K562 (cell line): Measurements from ENCODE around the gene EXOC6. TPM values are rescaled to one million over a fixed set of nuclear protein-coding genes. Genes with fewer than 3 reads are reported as not detected.

Experiments
- ATAC-seq: fragments of 200-7000 bp; cut with Tn5 transposase; 3 replicates; pipeline ENCODE4 v1.9.1; 2020; ENCODE audit warnings: moderate library complexity
- BruUV-seq: library from RNA; stranded (reverse); fragments of 400-500 nt; replicated peaks from 2 replicates; lab custom pipeline; 2021; lab: Mats Ljungman, UMichigan
- CTCF ChIA-PET: fragments of 300-600 bp; formaldehyde crosslinking; extraction: SDS; loops from one replicate; lab custom pipeline; 2021; ENCODE audit warnings: low intra/inter-chr PET ratio; lab: Yijun Ruan, JAX
- POLR2A ChIA-PET: fragments of 300-600, 350-650 bp; sonication (Branson Sonifier 250); formaldehyde crosslinking; extraction: SDS; loops from one replicate; lab custom pipeline; 2021; ENCODE audit warnings: antibody characterized with exemption, inconsistent platforms; lab: Yijun Ruan, JAX
- DNase-seq, 4 experiments: peaks; one replicate each; pipeline versions ENCODE4 v3.0.0 to v3.0.0-alpha.2; 2011 to 2018; ENCODE audit warnings: low spot score in 3 of 4, mixed read lengths in 3 of 4; ENCODE audit errors: extremely low read depth in 1 of 4
- FAIRE-seq: peaks from 2 replicates; lab custom pipeline; 2011; peaks lifted over from hg19 to GRCh38; lab: Jason Lieb, UNC
- H2AFZ ChIP-seq: 2 replicates; pipeline ENCODE4 v1.6.0; 2011; ENCODE audit warnings: low read depth, low read length, control low read depth, inconsistent platforms
- H3K27ac ChIP-seq: fragments of 200-600 bp; 3 replicates; pipeline ENCODE4 v1.8.0; 2011; ENCODE audit warnings: low read depth, mild to moderate bottlenecking, control low read depth, inconsistent platforms, low read length, moderate library complexity, mixed read lengths; ENCODE audit errors: extremely low read depth
- H3K27me3 ChIP-seq, 2 experiments: fragments of 300-600 bp in 1 of 2; 2 replicates in 1 of 2; 3 replicates in 1 of 2; pipeline versions ENCODE4 v1.6.0 to v1.8.0; 2011; ENCODE audit warnings: inconsistent platforms in 2 of 2, low read length in 2 of 2, mild to moderate bottlenecking in 1 of 2, mixed read lengths in 1 of 2, moderate library complexity in 1 of 2; ENCODE audit not compliant: control insufficient read depth in 2 of 2, insufficient read depth in 2 of 2
- H3K36me3 ChIP-seq: fragments of 300-600 bp; 3 replicates; pipeline ENCODE4 v1.8.0; 2011; ENCODE audit warnings: mild to moderate bottlenecking, low read length, inconsistent platforms; ENCODE audit not compliant: control insufficient read depth, insufficient read depth
- H3K4me1 ChIP-seq, 2 experiments: fragments of 200-600 bp in 1 of 2; replicated peaks in 1 of 2; 2 replicates in 1 of 2; 3 replicates in 1 of 2; pipeline versions ENCODE4 v1.5.1 to v1.8.0; 2011; ENCODE audit warnings: inconsistent platforms in 2 of 2, low read length in 2 of 2, mild to moderate bottlenecking in 1 of 2, mixed read lengths in 1 of 2, moderate library complexity in 1 of 2; ENCODE audit not compliant: control insufficient read depth in 2 of 2, insufficient read depth in 2 of 2
- H3K4me2 ChIP-seq: 2 replicates; pipeline ENCODE4 v1.6.1; 2011; ENCODE audit warnings: low read length, control low read depth, inconsistent platforms, mixed read lengths; ENCODE audit not compliant: insufficient read depth
- H3K4me3 ChIP-seq: fragments of 200-600 bp; sonication (generic), shearing (Covaris generic); 2 replicates; pipeline ENCODE4 v1.5.1; 2016; ENCODE audit warnings: control low read depth, inconsistent platforms
- H3K79me2 ChIP-seq: fragments of 200-600 bp; 3 replicates; pipeline ENCODE4 v1.8.0; 2011; ENCODE audit warnings: low read length, inconsistent platforms; ENCODE audit not compliant: control insufficient read depth, insufficient read depth
- H3K9ac ChIP-seq, 2 experiments: 2 replicates each; pipeline versions ENCODE4 v1.6.0 to v1.6.1; 2011; ENCODE audit warnings: low read depth in 2 of 2, low read length in 2 of 2, control low read depth in 1 of 2, inconsistent platforms in 1 of 2, mild to moderate bottlenecking in 1 of 2, mixed read lengths in 1 of 2; ENCODE audit not compliant: insufficient read depth in 1 of 2
- H3K9me1 ChIP-seq: one replicate; pipeline ENCODE4 v1.6.0; 2011; ENCODE audit warnings: inconsistent platforms, mild to moderate bottlenecking, low read length, moderate library complexity; ENCODE audit not compliant: control insufficient read depth, insufficient read depth
- H3K9me3 ChIP-seq: replicated peaks from 2 replicates; pipeline ENCODE4 v1.5.1; 2011; ENCODE audit warnings: low read depth, low read length, inconsistent platforms; ENCODE audit not compliant: control insufficient read depth, insufficient read depth
- H4K20me1 ChIP-seq: replicated peaks from 2 replicates; pipeline ENCODE4 v1.6.1; 2011; ENCODE audit warnings: low read length, inconsistent platforms, mixed read lengths; ENCODE audit not compliant: control insufficient read depth, insufficient read depth
- ARID1B ChIP-seq: fragments of 450-650 bp; IDR thresholded peaks from 2 replicates; pipeline ENCODE4 v1.6.1; 2016; ENCODE audit warnings: antibody characterized with exemption, mild to moderate bottlenecking, inconsistent platforms
- CEBPB ChIP-seq: fragments of 450-650 bp; IDR thresholded peaks from 2 replicates; pipeline ENCODE4 v1.6.1; 2016; ENCODE audit warnings: missing genetic modification characterization, missing compliant biosample characterization
- DLX4 ChIP-seq: fragments of 250-450 bp; sonication (Bioruptor Pico); IDR thresholded peaks from 2 replicates; pipeline ENCODE4 v1.6.1; 2021; ENCODE audit warnings: mild to moderate bottlenecking
- PRDM10 ChIP-seq: fragments of 450-650 bp; IDR thresholded peaks from 2 replicates; pipeline ENCODE4 v1.6.1; 2018; ENCODE audit not compliant: partially characterized antibody
- SAFB2 ChIP-seq: fragments of 200-400 bp; formaldehyde crosslinking; IDR thresholded peaks from 2 replicates; pipeline ENCODE4 v1.6.1; 2018; ENCODE audit warnings: borderline replicate concordance, low read length, low read depth, moderate library complexity; ENCODE audit not compliant: severe bottlenecking
- SIN3A ChIP-seq, 2 experiments: fragments of 150-350 bp in 1 of 2; IDR thresholded peaks; 2 replicates each; pipeline ENCODE4 v1.6.1; 2011 to 2016; ENCODE audit warnings: borderline replicate concordance in 2 of 2, low read depth in 2 of 2, low read length in 2 of 2, mild to moderate bottlenecking in 2 of 2, moderate library complexity in 2 of 2; ENCODE audit not compliant: control insufficient read depth in 1 of 2
- ZBTB11 ChIP-seq, 3 experiments: fragments of 200-800 bp in 1 of 3; fragments of 250-450 bp in 1 of 3; fragments of 450-650 bp in 1 of 3; sonication (Bioruptor Pico) in 1 of 3; sonication (Bioruptor generic) in 1 of 3; formaldehyde crosslinking in 1 of 3; IDR thresholded peaks; 2 replicates each; pipeline versions ENCODE4 v1.6.1 to v1.8.0; 2016 to 2022; ENCODE audit warnings: mild to moderate bottlenecking in 2 of 3, missing genetic modification characterization in 2 of 3, missing compliant biosample characterization in 1 of 3, moderate library complexity in 1 of 3
- ZNF212 ChIP-seq: fragments of 450-650 bp; formaldehyde crosslinking; IDR thresholded peaks from 2 replicates; pipeline ENCODE4 v1.4.0; 2020; ENCODE audit warnings: mild to moderate bottlenecking
- ZNF445 ChIP-seq: fragments of 250-450 bp; sonication (Bioruptor Pico); IDR thresholded peaks from 2 replicates; pipeline ENCODE4 v1.4.0; 2020; ENCODE audit warnings: low read depth, mild to moderate bottlenecking, moderate library complexity
- WGBS: fragments of 100-300 bp; shearing (Covaris generic); methylation state at CpG from one replicate; pipeline ENCODE4 v1.1.6; 2016; ENCODE audit warnings: low coverage, mixed read lengths; ENCODE audit not compliant: insufficient coverage; ENCODE audit errors: missing lambda C conversion rate; 5-methylcytosine and 5-hydroxymethylcytosine counted together
- in situ Hi-C: fragments of 300-500 bp; cut with MboI; formaldehyde crosslinking; loops from 4 replicates; pipeline ENCODE4 v1.15.0; 2018; ENCODE audit warnings: inconsistent platforms, mixed read lengths
- intact Hi-C: fragments of 100-400 bp; cut with micrococcal nuclease; formaldehyde crosslinking; loops from 2 replicates; pipeline ENCODE4 v1.14.2; 2022
- polyA plus RNA-seq, 8 experiments: library from polyadenylated mRNA; depleted of rRNA in 4 of 8; stranded (reverse) in 5 of 8; unstranded in 3 of 8; fragments of >200 nt; fragmentation: Nextera tagmentation in 2 of 8; fragmentation: Illumina TruSeq in 1 of 8; extraction: Ambion mirVana in 2 of 8; extraction: Trizol in 1 of 8; gene quantifications; 2 replicates each; pipeline versions ENCODE4 v1.2.1 to v1.2.3, GENCODE V29; 2011 to 2014; ENCODE audit warnings: inconsistent platforms in 1 of 8, missing spikeins in 1 of 8
- total RNA-seq, 7 experiments: library from RNA; depleted of rRNA in 6 of 7; stranded (reverse); fragments of >200 nt in 6 of 7; fragmentation: Illumina TruSeq in 2 of 7; extraction: Trizol in 2 of 7; gene quantifications; 2 replicates each; pipeline versions ENCODE4 v1.2.1 to v1.2.3, GENCODE V29; 2011 to 2021; ENCODE audit warnings: low replicate concordance in 1 of 7

The EXOC6 gene
- total and polyA plus RNA-seq, 9 of the 15 experiments (the other 6 are each of a cell fraction or from before 2014, with no cell fraction given), result 13.9 to 42.8 (median 24.9) TPM

- in situ Hi-C loops, result no loop called here
- no TSS peak for BruUV-seq
- Histone ChIP-seq H3K4me2 (peak overlapping the region; percentile 59), H3K4me3 (no peak overlapping the region), H3K9me1 (no peaks in the 10 kb centered on the region), H3K4me1 (peaks cover 8 to 23% of the 10 kb centered on the region in 2 experiments; a peak in 3 of 5 replicates), H4K20me1 (no peaks in the 10 kb centered on the region), H3K79me2 (peaks cover 5% of the 10 kb centered on the region; the same call in 1 of the 3 replicates), H3K27me3 (no peaks in the 10 kb centered on the region), H3K9me3 (0 out of 2 replicates have a peak, but pooled peaks cover 2% of the 10 kb centered on the region), H3K36me3 (peaks cover 17% of the 10 kb centered on the region; the same call in 2 of the 3 replicates), H3K9ac (peak overlapping the region in 1 of 2 experiments; percentile 77; a peak in 2 of 4 replicates), H2AFZ (peak overlapping the region; percentile 64), H3K27ac (peak overlapping the region; percentile 97)
- CTCF ChIA-PET, result no interaction called here
- POLR2A ChIA-PET, result no interaction called here
- DNase-seq (peak; percentile 56 to 84 (median 60)), ATAC-seq (peak; percentile 91), FAIRE-seq (peak; percentile 96)
- intact Hi-C loops, result loop anchor here (1.0 to 5.0 kb wide), 2 partner anchors 35 to 106 kb away; no protein-coding TSS in a partner anchor
- WGBS, result 0% methylated on average over 3 of the region's 3 CpGs
- 0 out of 6 replicates have a peak, but pooled peaks of 1 of the 3 experiments have one; percentile 25 for TF ChIP-seq ZBTB11 (CRISPR knock-in tag; IDR thresholded peaks at IDR 0.05)
- TF ChIP-seq DLX4 (CRISPR knock-in tag), result no peak
- TF ChIP-seq ZNF445 (CRISPR knock-in tag), result no peak
- peak; percentile 87 for TF ChIP-seq ARID1B
- TF ChIP-seq ZNF212, result no peak
- TF ChIP-seq SIN3A (IDR thresholded peaks at IDR 0.05; ENCODE audit: borderline replicate concordance in 2 of 2, control insufficient read depth in 1 of 2, low read depth in 2 of 2, low read length in 2 of 2), result 0 out of 4 replicates have a peak, but pooled peaks of 1 of the 2 experiments have one; percentile 2
- peak; percentile 20 for TF ChIP-seq PRDM10
- no peak for TF ChIP-seq SAFB2
- peak; percentile 66 for TF ChIP-seq CEBPB (tag)
Measured at GRCh38 chr10:92972066-92972870, 123.9 kb downstream of the EXOC6 start.
